Testis (tissue), 3 donors: ENCODE results near the gene HBQ1. TPM values are rescaled to one million over a fixed set of nuclear protein-coding genes. Genes with fewer than 3 reads are reported as not detected.
"Not testable (repeated sequence)": the region's sequence is repeated elsewhere in the genome, so short reads cannot be mapped to it uniquely, and the experiment has no call there.

Experiments used
- DNase-seq: peaks from one replicate; pipeline ENCODE4 v3.0.0-alpha.2; 2019
- H3K27ac ChIP-seq, 2 donors: fragments of 200-600 bp; sonication (generic); one replicate each; pipeline ENCODE4 v1.5.1; 2019
- H3K27me3 ChIP-seq: fragments of 200-600 bp; sonication (generic); one replicate; pipeline ENCODE4 v1.5.1; 2019
- H3K36me3 ChIP-seq: fragments of 200-600 bp; sonication (generic); one replicate; pipeline ENCODE4 v1.5.1; 2017; ENCODE audit warnings: low read depth; ENCODE audit errors: missing control alignments
- H3K4me1 ChIP-seq: fragments of 200-600 bp; sonication (generic); one replicate; pipeline ENCODE4 v1.5.1; 2019
- H3K4me3 ChIP-seq, 2 donors: fragments of 200-600 bp; sonication (generic); one replicate each; pipeline ENCODE4 v1.5.1; 2017 to 2019
- H3K9me3 ChIP-seq: fragments of 200-600 bp; sonication (generic); one replicate; pipeline ENCODE4 v1.5.1; 2017
- CTCF ChIP-seq, 3 experiments: fragments of 450-650 bp in 2 of 3; fragments of 200-600 bp in 1 of 3; sonication (generic) in 1 of 3; IDR thresholded peaks; one replicate each; pipeline ENCODE4 v1.5.1; 2016 to 2019; ENCODE audit warnings: antibody characterized with exemption in 3 of 3, mild to moderate bottlenecking in 2 of 3, moderate library complexity in 1 of 3
- POLR2A ChIP-seq: fragments of 450-650 bp; IDR thresholded peaks from one replicate; pipeline ENCODE4 v1.6.1; 2017; ENCODE audit warnings: antibody characterized with exemption, mild to moderate bottlenecking, moderate library complexity
- WGBS, 2 donors: methylation state at CpG; one replicate each; pipeline ENCODE4 v1.1.5; 2018; 5-methylcytosine and 5-hydroxymethylcytosine counted together
- intact Hi-C: fragments of 100-400 bp; cut with DNase I; formaldehyde crosslinking; loops from one replicate; pipeline ENCODE4 v1.15.1; 2023; ENCODE audit warnings: low total_unique reads
- polyA plus RNA-seq: library from polyadenylated mRNA; stranded (reverse); fragments of 350-450 nt; fragmentation: Illumina TruSeq; extraction: RNeasy Lipid Tissue Mini Kit (QIAGEN cat#74804); gene quantifications from one replicate; pipeline ENCODE4 v1.2.3, GENCODE V29; 2014; ENCODE audit warnings: low read depth, low replicate concordance; ENCODE audit not compliant: insufficient read depth
- total RNA-seq, 2 donors: library from RNA; depleted of rRNA; stranded (reverse); fragments of >200 nt; gene quantifications; one replicate each; pipeline ENCODE4 v1.2.3, GENCODE V29; 2016

HBQ1 gene
- total and polyA plus RNA-seq, 3 donors from 2014 or later = 1.3 to 4.3 (median 4.2) TPM

GRCh38 chr16:175011-175949 is 5.0 kb upstream of the HBQ1 start:
- Histone ChIP-seq H3K36me3 (no peaks in the 10 kb centered on the region), H3K4me3 (no peak overlapping the region), H3K27ac (no peak overlapping the region), H3K27me3 (no peaks in the 10 kb centered on the region), H3K4me1 (no peaks in the 10 kb centered on the region), H3K9me3 (no peaks in the 10 kb centered on the region)
- 22 to 38% methylated on average over 5 to 8 of the region's 8 CpGs for WGBS, 2 donors
- DNase-seq = no peak
- intact Hi-C loops = no loop called here
- TF ChIP-seq POLR2A (no peak), CTCF (IDR thresholded peaks at IDR 0.05) (no peak)

GRCh38 chr16:176006-176405 is 4.3 kb upstream of the HBQ1 start:
- H3K36me3 ChIP-seq, H3K27ac ChIP-seq, H3K4me1 ChIP-seq, H3K9me3 ChIP-seq, H3K4me3 ChIP-seq, DNase-seq, H3K27me3 ChIP-seq, intact Hi-C loops: not testable (repeated sequence)
- WGBS, 2 donors = 0% methylated on average over 24 of the region's 39 CpGs; no CpG with 5 or more reads in 1 of the 2 donors

- DNase-seq, H3K4me3 ChIP-seq, H3K9me3 ChIP-seq, H3K36me3 ChIP-seq, H3K27me3 ChIP-seq, intact Hi-C loops, H3K27ac ChIP-seq: not testable (repeated sequence)
- peaks cover 11% of the 10 kb centered on the region for H3K4me1 ChIP-seq
- 2 to 4% methylated on average over 5 to 28 of the region's 88 CpGs for WGBS, 2 donors
Measured at GRCh38 chr16:176477-177382, 3.5 kb upstream of the HBQ1 start, which contains the start of gene HBA1. Gene HBA1 (plus strand): TSS chr16:176680. CDS start chr16:176717, 37 bp downstream.

GRCh38 chr16:177394-177822 is 2.9 kb upstream of the HBQ1 start:
- intact Hi-C loops = no loop called here
- no peaks in the 10 kb centered on the region for H3K27me3 ChIP-seq
- H3K9me3 ChIP-seq = no peaks in the 10 kb centered on the region
- no peak overlapping the region for H3K4me3 ChIP-seq
- H3K4me1 ChIP-seq = peaks cover 11% of the 10 kb centered on the region
- H3K36me3 ChIP-seq = no peaks in the 10 kb centered on the region
- no peak for TF ChIP-seq CTCF (IDR thresholded peaks at IDR 0.05)
- 3% methylated on average over 13 of the region's 13 CpGs for WGBS, 2 donors
- DNase-seq = no peak
- H3K27ac ChIP-seq = no peak overlapping the region

GRCh38 chr16:177981-178667 is 2.1 kb upstream of the HBQ1 start:
- 71 to 78% methylated on average over 8 to 11 of the region's 11 CpGs for WGBS, 2 donors
- Histone ChIP-seq H3K4me3 (no peak overlapping the region), H3K4me1 (peaks cover 11% of the 10 kb centered on the region), H3K27ac (no peak overlapping the region), H3K9me3 (no peaks in the 10 kb centered on the region), H3K36me3 (no peaks in the 10 kb centered on the region), H3K27me3 (no peaks in the 10 kb centered on the region)
- TF ChIP-seq POLR2A (no peak), CTCF (IDR thresholded peaks at IDR 0.05) (no peak)
- no peak for DNase-seq
- intact Hi-C loops = no loop called here
